Upper lobe of left lung (tissue), 4 donors: ENCODE results near the gene C16orf74.

Source experiments
- POLR2A ChIP-seq, 4 donors: fragments of 450-650 bp; IDR thresholded peaks; one replicate each; pipeline ENCODE4 v1.5.1; 2016 to 2017; ENCODE audit warnings: antibody characterized with exemption in 4 of 4, mild to moderate bottlenecking in 2 of 4
- POLR2AphosphoS5 ChIP-seq, 2 donors: sonication (generic); formaldehyde crosslinking; IDR thresholded peaks; one replicate each; pipeline ENCODE4 v1.5.1; 2017; ENCODE audit warnings: antibody characterized with exemption in 2 of 2
- TF ChIP-seq, protein P1 (sequence below), 6 experiments: fragments of 450-650 bp in 4 of 6; fragments of 200-600 bp in 2 of 6; sonication (generic) in 2 of 6; IDR thresholded peaks; one replicate each; pipeline ENCODE4 v1.5.1; 2016 to 2019; ENCODE audit warnings: antibody characterized with exemption in 6 of 6

DNA sequence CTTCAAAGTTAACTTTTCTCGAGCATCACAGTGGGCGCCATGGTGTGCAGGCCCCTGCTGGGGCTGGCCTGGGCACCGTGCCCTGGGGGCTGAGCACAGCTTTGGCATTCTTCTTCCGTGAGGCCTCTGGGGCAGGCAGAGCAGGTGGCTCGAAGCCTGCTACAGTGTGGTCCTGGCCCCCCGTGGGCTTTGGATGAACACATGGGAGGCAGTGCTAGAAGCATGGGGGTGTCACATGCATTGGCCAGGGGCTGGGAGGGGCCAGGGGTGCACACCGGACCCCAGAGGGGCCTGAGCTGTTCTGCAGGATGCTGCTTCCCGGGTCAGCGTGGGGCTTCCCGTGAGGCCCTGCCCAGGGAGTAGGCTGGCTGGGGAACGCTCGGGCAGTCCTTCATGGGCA, 12.1 kb upstream of the C16orf74 start:
- TF ChIP-seq, protein P1, sequence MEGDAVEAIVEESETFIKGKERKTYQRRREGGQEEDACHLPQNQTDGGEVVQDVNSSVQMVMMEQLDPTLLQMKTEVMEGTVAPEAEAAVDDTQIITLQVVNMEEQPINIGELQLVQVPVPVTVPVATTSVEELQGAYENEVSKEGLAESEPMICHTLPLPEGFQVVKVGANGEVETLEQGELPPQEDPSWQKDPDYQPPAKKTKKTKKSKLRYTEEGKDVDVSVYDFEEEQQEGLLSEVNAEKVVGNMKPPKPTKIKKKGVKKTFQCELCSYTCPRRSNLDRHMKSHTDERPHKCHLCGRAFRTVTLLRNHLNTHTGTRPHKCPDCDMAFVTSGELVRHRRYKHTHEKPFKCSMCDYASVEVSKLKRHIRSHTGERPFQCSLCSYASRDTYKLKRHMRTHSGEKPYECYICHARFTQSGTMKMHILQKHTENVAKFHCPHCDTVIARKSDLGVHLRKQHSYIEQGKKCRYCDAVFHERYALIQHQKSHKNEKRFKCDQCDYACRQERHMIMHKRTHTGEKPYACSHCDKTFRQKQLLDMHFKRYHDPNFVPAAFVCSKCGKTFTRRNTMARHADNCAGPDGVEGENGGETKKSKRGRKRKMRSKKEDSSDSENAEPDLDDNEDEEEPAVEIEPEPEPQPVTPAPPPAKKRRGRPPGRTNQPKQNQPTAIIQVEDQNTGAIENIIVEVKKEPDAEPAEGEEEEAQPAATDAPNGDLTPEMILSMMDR (IDR thresholded peaks at IDR 0.05), result no peak
- TF ChIP-seq POLR2AphosphoS5 (IDR thresholded peaks at IDR 0.05), result no peak
- no peak for TF ChIP-seq POLR2A (IDR thresholded peaks at IDR 0.05)
